ENCODE measurements around the gene METTL26.

METTL26 gene

GRCh38 chr16:640614-641013, 4.5 kb upstream of the METTL26 start:
- in situ Hi-C loops (cut with MboI; ENCODE audit: low sequenced_read_pairs): no loop called here

GRCh38 chr16:638836-639235, 2.7 kb upstream of the METTL26 start:
- in situ Hi-C loops (cut with MboI; ENCODE audit: low sequenced_read_pairs): no loop called here

DNA sequence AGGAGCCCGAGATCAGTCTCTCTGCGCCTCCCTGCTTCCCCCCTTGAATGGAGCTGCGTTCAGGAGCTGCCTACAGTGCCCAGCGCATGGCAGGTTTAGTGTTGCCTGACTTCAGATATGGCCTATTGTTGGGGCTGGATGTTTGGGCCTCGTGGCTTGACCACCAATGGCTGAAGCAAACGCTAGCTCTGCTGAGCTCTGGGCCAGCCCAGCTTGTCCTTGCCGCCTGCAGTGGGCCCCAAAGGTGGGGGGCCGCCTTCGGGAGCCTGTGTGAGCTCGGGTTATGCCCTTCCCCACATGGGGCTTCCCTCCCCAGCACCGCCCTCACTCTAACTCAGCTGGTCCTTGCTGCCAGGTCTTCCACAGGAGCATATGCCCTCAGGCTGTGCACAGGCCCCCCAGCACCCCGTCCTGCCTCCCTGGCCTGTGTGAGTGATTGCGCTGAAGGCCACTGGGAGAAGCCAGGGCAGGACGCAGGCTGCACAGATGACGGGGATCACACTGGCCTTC, 2.0 kb upstream of the METTL26 start:
- in situ Hi-C loops (cut with MboI; ENCODE audit: low sequenced_read_pairs): no loop called here

DNA sequence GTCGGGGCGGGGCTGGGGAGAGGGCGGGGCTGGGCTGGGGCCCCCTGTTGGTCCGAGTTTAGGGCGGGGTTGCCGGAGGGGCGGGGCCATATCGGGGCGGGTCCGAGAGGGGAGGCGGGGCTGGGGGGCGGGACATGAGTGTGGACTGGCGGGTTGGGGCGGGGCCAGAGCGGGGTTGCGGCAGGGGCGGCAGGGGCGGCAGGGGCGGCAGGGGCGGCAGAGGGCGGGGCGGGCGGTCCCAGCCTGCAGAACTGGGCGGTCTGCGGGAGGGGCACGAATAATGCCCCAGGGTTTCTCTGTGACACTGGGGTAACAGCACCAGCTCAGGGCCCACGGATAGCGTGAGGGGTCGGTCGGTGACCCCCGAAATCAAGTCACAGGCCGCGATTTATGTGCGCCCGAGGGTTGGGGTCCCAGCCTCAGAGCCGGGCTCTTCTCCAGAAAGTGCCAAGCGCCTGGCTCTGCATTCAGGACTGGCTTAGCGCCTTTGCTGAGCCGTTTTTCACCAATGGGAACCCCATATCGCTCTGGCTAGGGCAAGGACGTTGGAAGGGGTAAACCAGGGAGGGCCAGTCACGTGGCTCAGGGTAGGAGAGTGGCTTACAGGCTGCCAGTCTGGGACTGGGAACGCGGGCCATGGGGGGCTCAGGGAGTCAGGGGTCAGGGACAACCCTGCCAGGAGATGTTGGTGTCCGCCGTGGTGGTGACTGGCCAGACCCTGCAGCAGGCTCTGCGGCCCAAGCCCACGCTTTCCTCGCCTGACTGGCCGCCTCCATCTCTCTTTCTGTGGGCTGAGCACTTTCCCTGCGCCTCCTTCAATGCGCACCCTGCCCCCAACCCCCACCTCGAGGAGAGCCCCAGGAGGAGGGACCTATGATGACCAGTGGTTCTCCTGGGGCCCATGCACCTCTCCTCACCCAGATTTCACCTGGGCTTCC, 1.2 kb upstream of the METTL26 start:
- in situ Hi-C loops (cut with MboI; ENCODE audit: low sequenced_read_pairs): no loop called here

- in situ Hi-C loops (cut with MboI; ENCODE audit: low sequenced_read_pairs): no loop called here
These were observed 416 bp downstream of the METTL26 start for GRCh38 chr16:635573-636205.

DNA sequence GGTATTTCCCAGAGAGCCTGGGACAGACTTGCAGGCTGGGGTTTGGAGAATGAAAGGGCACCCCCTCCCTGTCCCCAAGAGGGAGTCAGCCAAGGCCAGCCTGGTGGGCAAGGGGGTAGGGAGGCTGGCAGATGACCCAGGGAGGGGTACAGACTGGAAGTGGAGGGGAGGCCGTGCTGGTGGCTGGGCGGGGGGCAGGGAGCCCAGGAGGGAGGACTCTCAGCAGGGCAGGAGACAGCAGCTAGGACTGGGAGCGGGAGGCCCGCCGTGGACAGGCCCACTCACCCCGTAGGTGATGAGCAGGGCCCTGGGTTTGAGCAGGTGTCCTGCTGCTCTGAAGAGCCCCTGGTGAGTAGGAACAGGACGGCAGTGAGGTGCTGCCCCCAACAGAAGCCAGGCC, 1.1 kb downstream of the METTL26 start:
- in situ Hi-C loops (cut with MboI; ENCODE audit: low sequenced_read_pairs): no loop called here

GRCh38 chr16:634051-634670, 1.9 kb downstream of the METTL26 start:
- in situ Hi-C loops (cut with MboI; ENCODE audit: low sequenced_read_pairs): no loop called here

GRCh38 chr16:633336-634050, 2.6 kb downstream of the METTL26 start:
- in situ Hi-C loops (cut with MboI; ENCODE audit: low sequenced_read_pairs): no loop called here

DNA sequence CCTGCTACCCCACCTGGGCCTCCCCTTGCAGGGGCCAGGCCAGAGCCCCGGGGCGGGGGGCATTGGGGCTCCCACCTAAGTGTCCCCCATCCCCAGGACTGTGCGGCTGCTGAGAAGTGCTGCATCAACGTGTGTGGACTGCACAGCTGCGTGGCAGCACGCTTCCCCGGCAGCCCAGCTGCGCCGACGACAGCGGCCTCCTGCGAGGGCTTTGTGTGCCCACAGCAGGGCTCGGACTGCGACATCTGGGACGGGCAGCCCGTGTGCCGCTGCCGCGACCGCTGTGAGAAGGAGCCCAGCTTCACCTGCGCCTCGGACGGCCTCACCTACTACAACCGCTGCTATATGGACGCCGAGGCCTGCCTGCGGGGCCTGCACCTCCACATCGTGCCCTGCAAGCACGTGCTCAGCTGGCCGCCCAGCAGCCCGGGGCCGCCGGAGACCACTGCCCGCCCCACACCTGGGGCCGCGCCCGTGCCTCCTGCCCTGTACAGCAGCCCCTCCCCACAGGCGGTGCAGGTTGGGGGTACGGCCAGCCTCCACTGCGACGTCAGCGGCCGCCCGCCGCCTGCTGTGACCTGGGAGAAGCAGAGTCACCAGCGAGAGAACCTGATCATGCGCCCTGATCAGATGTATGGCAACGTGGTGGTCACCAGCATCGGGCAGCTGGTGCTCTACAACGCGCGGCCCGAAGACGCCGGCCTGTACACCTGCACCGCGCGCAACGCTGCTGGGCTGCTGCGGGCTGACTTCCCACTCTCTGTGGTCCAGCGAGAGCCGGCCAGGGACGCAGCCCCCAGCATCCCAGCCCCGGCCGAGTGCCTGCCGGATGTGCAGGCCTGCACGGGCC, 3.4 kb downstream of the METTL26 start:
- in situ Hi-C loops (cut with MboI; ENCODE audit: low sequenced_read_pairs): no loop called here

GRCh38 chr16:631808-632358, 4.2 kb downstream of the METTL26 start:
- in situ Hi-C loops (cut with MboI; ENCODE audit: low sequenced_read_pairs): no loop called here

DNA sequence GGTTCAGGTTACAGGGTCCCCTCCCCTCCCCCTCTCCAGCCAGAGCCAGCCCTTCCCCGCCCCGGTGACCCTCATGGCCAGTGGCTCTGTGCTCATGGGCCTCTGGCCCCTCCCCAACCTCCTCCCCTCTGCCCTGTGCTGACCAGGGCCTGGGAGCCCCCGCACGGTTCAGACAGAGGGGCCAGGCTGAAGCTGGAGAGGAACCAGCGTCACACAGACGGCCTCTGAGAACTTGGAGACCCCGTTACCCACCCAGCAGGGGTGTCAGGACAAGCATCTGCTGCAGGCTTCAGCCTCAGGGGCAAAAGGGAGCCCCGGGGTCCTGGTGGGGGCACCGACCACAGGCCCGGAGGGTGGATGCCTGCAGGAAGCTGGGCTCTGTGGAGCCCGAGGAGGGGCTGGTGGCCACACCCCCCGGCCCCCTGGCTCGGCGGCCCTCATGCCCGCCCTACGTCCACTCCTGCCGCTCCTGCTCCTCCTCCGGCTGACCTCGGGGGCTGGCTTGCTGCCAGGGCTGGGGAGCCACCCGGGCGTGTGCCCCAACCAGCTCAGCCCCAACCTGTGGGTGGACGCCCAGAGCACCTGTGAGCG, 5.2 kb downstream of the METTL26 start, which contains the start of gene WFIKKN1:
Gene WFIKKN1 (plus strand): TSS at position 171 of the 591 bp plus-strand sequence. CDS start 269 bp downstream, at position 440.
- in situ Hi-C loops (cut with MboI; ENCODE audit: low sequenced_read_pairs): no loop called here

DNA sequence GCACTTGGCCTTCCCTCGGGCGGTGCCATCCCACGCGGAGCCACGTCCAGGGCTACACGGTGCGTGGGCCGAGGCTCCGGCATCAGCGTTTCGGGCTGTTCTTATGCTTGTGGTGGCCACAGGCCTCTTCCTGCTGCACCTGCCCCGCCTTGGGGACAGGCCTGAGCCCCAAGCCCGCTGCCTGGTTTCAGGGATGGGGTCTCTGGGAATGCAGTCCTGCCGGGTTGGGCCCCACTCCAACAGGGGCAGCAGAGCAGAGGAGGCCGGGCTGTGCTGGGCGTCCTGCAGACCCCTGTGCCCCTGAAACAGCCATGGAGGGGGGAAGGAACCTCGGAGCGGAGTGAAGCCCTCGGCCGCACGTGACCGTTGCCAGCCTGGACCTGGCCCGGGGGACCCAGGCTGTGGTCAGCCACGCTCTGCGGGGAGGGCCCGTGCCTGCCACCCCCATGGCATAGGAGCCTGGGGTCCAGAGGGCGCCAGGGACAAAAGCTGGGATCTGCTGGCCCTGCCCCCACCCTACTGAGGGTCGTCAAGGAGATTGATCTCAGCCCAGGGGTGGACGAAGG, 5.8 kb downstream of the METTL26 start:
- in situ Hi-C loops (cut with MboI; ENCODE audit: low sequenced_read_pairs): no loop called here

GRCh38 chr16:629833-630248, 6.3 kb downstream of the METTL26 start:
- in situ Hi-C loops (cut with MboI; ENCODE audit: low sequenced_read_pairs): no loop called here

GRCh38 chr16:629185-629832, 6.8 kb downstream of the METTL26 start:
- in situ Hi-C loops (cut with MboI; ENCODE audit: low sequenced_read_pairs): no loop called here

DNA sequence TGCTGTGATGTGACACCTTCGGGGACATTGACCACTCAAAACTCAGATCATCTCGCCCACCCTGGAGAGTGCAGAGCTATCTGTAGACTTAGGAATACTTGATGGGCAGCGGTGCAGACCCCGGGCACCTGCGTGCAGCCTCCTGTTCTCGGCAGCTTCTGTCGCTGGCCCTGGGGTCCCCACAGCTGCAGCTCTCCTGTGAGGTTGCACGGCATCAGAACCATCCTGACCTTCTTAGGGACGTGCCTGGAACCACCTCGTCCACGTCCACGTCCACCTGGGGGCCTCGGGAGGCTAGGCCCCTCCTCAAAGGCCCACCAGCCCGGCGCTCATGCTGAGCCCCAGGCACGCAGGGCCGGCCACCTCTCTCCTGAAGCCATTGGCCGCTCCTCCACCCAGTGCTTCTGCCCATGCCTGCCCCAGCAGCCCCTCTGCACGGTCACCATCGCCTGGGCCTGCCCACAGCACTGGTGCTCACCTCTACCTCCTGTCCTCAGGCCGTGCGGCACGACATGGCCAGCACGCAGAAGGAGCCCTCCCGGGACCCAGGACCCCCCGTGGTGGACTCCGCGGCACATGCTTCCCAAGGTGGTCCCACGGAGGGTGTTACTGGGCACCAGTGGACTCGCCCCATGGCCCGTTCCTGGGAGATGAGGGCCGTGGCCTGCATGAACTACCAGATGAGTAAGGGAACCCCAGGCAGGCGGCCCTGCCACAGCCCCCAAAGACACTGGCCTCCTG, 7.6 kb downstream of the METTL26 start:
- in situ Hi-C loops (cut with MboI; ENCODE audit: low sequenced_read_pairs): no loop called here

GRCh38 chr16:627454-628239, 8.5 kb downstream of the METTL26 start:
- in situ Hi-C loops (cut with MboI; ENCODE audit: low sequenced_read_pairs): no loop called here

Measured in HL-60/S4 (cell line).